ENCODE results near the gene C6orf47.

The C6orf47 gene

GRCh38 chr6:31677955-31678354 lies 17.4 kb upstream of the C6orf47 start:
- Histone ChIP-seq H2BK120ac (ENCODE audit: insufficient read depth, low read length, poor library complexity) (no peak overlapping the region), H3K18ac (ENCODE audit: low read length) (no peak overlapping the region), H3K4ac (ENCODE audit: low read depth, low read length) (no peak overlapping the region), H3K27me3 (ENCODE audit: insufficient read depth, low read length) (no peaks in the 10 kb centered on the region), H3K9ac (ENCODE audit: low read length) (no peak overlapping the region), H3K27ac (ENCODE audit: low read depth, low read length) (no peak overlapping the region), H3K4me2 (ENCODE audit: low read length) (no peak overlapping the region), H4K12ac (ENCODE audit: low read depth, low read length) (no peak overlapping the region), H3K4me1 (ENCODE audit: control insufficient read depth in 1 of 2, insufficient read depth in 2 of 2, low read length in 2 of 2) (peaks cover 3 to 6% of the 10 kb centered on the region in 2 experiments), H3K23ac (ENCODE audit: low read length) (no peak overlapping the region), H3K79me2 (ENCODE audit: control insufficient read depth, insufficient read depth, low read length, poor library complexity) (peaks cover 2% of the 10 kb centered on the region), H2AK5ac (ENCODE audit: low read length) (no peak overlapping the region), H2BK5ac (ENCODE audit: low read depth, low read length, poor library complexity) (no peak overlapping the region), H4K91ac (ENCODE audit: low read depth, low read length) (no peak overlapping the region), H4K8ac (ENCODE audit: low read depth, low read length) (no peak overlapping the region), H3K4me3 (ENCODE audit: low read depth, low read length) (no peak overlapping the region), H3K79me1 (ENCODE audit: low read length) (peaks cover 3% of the 10 kb centered on the region), H2BK12ac (ENCODE audit: low read length) (no peak overlapping the region), H3K9me3 (ENCODE audit: insufficient read depth, low read depth, low read length) (no peaks in the 10 kb centered on the region), H2AFZ (ENCODE audit: insufficient read depth, low read length, poor library complexity) (no peak overlapping the region), H3K14ac (ENCODE audit: low read length) (no peak overlapping the region), H3K36me3 (ENCODE audit: control insufficient read depth in 1 of 2, insufficient read depth in 2 of 2, low read length in 2 of 2) (peaks cover 5 to 8% of the 10 kb centered on the region in 2 experiments)
- no peak for DNase-seq
- WGBS (ENCODE audit: extremely low coverage, insufficient coverage, insufficient read length), result no CpG with 5 or more reads among the region's 8 CpGs

- no peaks in the 10 kb centered on the region for H3K27me3 ChIP-seq (ENCODE audit: insufficient read depth, low read length)
- H3K79me2 ChIP-seq (ENCODE audit: control insufficient read depth, insufficient read depth, low read length, poor library complexity), result peaks cover 2% of the 10 kb centered on the region
- H3K18ac ChIP-seq (ENCODE audit: low read length), result no peak overlapping the region
- peaks cover 3% of the 10 kb centered on the region for H3K79me1 ChIP-seq (ENCODE audit: low read length)
- H3K4me2 ChIP-seq (ENCODE audit: low read length), result no peak overlapping the region
- WGBS (ENCODE audit: extremely low coverage, insufficient coverage, insufficient read length), result no CpG with 5 or more reads among the region's 6 CpGs
- no peak overlapping the region for H2BK12ac ChIP-seq (ENCODE audit: low read length)
- H2BK5ac ChIP-seq (ENCODE audit: low read depth, low read length, poor library complexity), result no peak overlapping the region
- H3K23ac ChIP-seq (ENCODE audit: low read length), result no peak overlapping the region
- no peak for DNase-seq
- no peaks in the 10 kb centered on the region for H3K9me3 ChIP-seq (ENCODE audit: insufficient read depth, low read depth, low read length)
- no peak overlapping the region for H2AK5ac ChIP-seq (ENCODE audit: low read length)
- H3K9ac ChIP-seq (ENCODE audit: low read length), result no peak overlapping the region
- no peak overlapping the region for H3K27ac ChIP-seq (ENCODE audit: low read depth, low read length)
- no peak overlapping the region for H3K4me3 ChIP-seq (ENCODE audit: low read depth, low read length)
- no peak overlapping the region for H4K12ac ChIP-seq (ENCODE audit: low read depth, low read length)
- H2AFZ ChIP-seq (ENCODE audit: insufficient read depth, low read length, poor library complexity), result no peak overlapping the region
- H4K91ac ChIP-seq (ENCODE audit: low read depth, low read length), result no peak overlapping the region
- no peak overlapping the region for H3K4ac ChIP-seq (ENCODE audit: low read depth, low read length)
- H4K8ac ChIP-seq (ENCODE audit: low read depth, low read length), result no peak overlapping the region
- H2BK120ac ChIP-seq (ENCODE audit: insufficient read depth, low read length, poor library complexity), result no peak overlapping the region
- peaks cover 13 to 15% of the 10 kb centered on the region in 2 experiments for H3K36me3 ChIP-seq (ENCODE audit: control insufficient read depth in 1 of 2, insufficient read depth in 2 of 2, low read length in 2 of 2)
- H3K14ac ChIP-seq (ENCODE audit: low read length), result no peak overlapping the region
- peaks cover 3 to 6% of the 10 kb centered on the region in 2 experiments for H3K4me1 ChIP-seq (ENCODE audit: control insufficient read depth in 1 of 2, insufficient read depth in 2 of 2, low read length in 2 of 2)
Measured at GRCh38 chr6:31676904-31677303, 16.3 kb upstream of the C6orf47 start.

GRCh38 chr6:31676322-31676903 lies 15.8 kb upstream of the C6orf47 start:
- peaks cover 18 to 20% of the 10 kb centered on the region in 2 experiments for H3K36me3 ChIP-seq (ENCODE audit: control insufficient read depth in 1 of 2, insufficient read depth in 2 of 2, low read length in 2 of 2)
- no peak overlapping the region for H3K14ac ChIP-seq (ENCODE audit: low read length)
- no peaks in the 10 kb centered on the region for H3K9me3 ChIP-seq (ENCODE audit: insufficient read depth, low read depth, low read length)
- peaks cover 2% of the 10 kb centered on the region for H3K79me2 ChIP-seq (ENCODE audit: control insufficient read depth, insufficient read depth, low read length, poor library complexity)
- H3K18ac ChIP-seq (ENCODE audit: low read length), result no peak overlapping the region
- H2BK12ac ChIP-seq (ENCODE audit: low read length), result no peak overlapping the region
- no peak overlapping the region for H3K4me2 ChIP-seq (ENCODE audit: low read length)
- H2BK120ac ChIP-seq (ENCODE audit: insufficient read depth, low read length, poor library complexity), result no peak overlapping the region
- no peak overlapping the region for H4K91ac ChIP-seq (ENCODE audit: low read depth, low read length)
- peaks cover 3% of the 10 kb centered on the region in 2 experiments for H3K4me1 ChIP-seq (ENCODE audit: control insufficient read depth in 1 of 2, insufficient read depth in 2 of 2, low read length in 2 of 2)
- H4K8ac ChIP-seq (ENCODE audit: low read depth, low read length), result no peak overlapping the region
- H2AFZ ChIP-seq (ENCODE audit: insufficient read depth, low read length, poor library complexity), result no peak overlapping the region
- no peak overlapping the region for H2AK5ac ChIP-seq (ENCODE audit: low read length)
- peaks cover 3% of the 10 kb centered on the region for H3K79me1 ChIP-seq (ENCODE audit: low read length)
- no peak overlapping the region for H3K23ac ChIP-seq (ENCODE audit: low read length)
- no peak overlapping the region for H4K12ac ChIP-seq (ENCODE audit: low read depth, low read length)
- no peak overlapping the region for H3K4me3 ChIP-seq (ENCODE audit: low read depth, low read length)
- no peak for DNase-seq
- H3K9ac ChIP-seq (ENCODE audit: low read length), result no peak overlapping the region
- no peak overlapping the region for H2BK5ac ChIP-seq (ENCODE audit: low read depth, low read length, poor library complexity)
- H3K4ac ChIP-seq (ENCODE audit: low read depth, low read length), result no peak overlapping the region
- no peaks in the 10 kb centered on the region for H3K27me3 ChIP-seq (ENCODE audit: insufficient read depth, low read length)
- no peak overlapping the region for H3K27ac ChIP-seq (ENCODE audit: low read depth, low read length)
- WGBS (ENCODE audit: extremely low coverage, insufficient coverage, insufficient read length), result no CpG with 5 or more reads among the region's 4 CpGs

- no peak within 1 kb of the TSS for H3K4me2 ChIP-seq (ENCODE audit: low read length)
- no peak within 1 kb of the TSS for H3K18ac ChIP-seq (ENCODE audit: low read length)
- no peak within 1 kb of the TSS for H3K14ac ChIP-seq (ENCODE audit: low read length)
- no peak within 1 kb of the TSS for H3K27ac ChIP-seq (ENCODE audit: low read depth, low read length)
- peaks cover 12% of the 10 kb centered on the region for H3K79me1 ChIP-seq (ENCODE audit: low read length)
- 100% methylated on average over 2 of the region's 8 CpGs for WGBS (ENCODE audit: extremely low coverage, insufficient coverage, insufficient read length)
- H3K9me3 ChIP-seq (ENCODE audit: insufficient read depth, low read depth, low read length), result no peaks in the 10 kb centered on the region
- peaks cover 11% of the 10 kb centered on the region for H3K79me2 ChIP-seq (ENCODE audit: control insufficient read depth, insufficient read depth, low read length, poor library complexity)
- no peak within 1 kb of the TSS for H4K8ac ChIP-seq (ENCODE audit: low read depth, low read length)
- H3K4ac ChIP-seq (ENCODE audit: low read depth, low read length), result no peak within 1 kb of the TSS
- peak within 1 kb of the TSS; percentile 28 for H3K9ac ChIP-seq (ENCODE audit: low read length)
- no peak within 1 kb of the TSS for H3K23ac ChIP-seq (ENCODE audit: low read length)
- H3K27me3 ChIP-seq (ENCODE audit: insufficient read depth, low read length), result no peaks in the 10 kb centered on the region
- H2BK120ac ChIP-seq (ENCODE audit: insufficient read depth, low read length, poor library complexity), result no peak within 1 kb of the TSS
- no peak within 1 kb of the TSS for H4K12ac ChIP-seq (ENCODE audit: low read depth, low read length)
- no peak within 1 kb of the TSS for H2AFZ ChIP-seq (ENCODE audit: insufficient read depth, low read length, poor library complexity)
- no peak within 1 kb of the TSS for H2AK5ac ChIP-seq (ENCODE audit: low read length)
- no peak within 1 kb of the TSS for H4K91ac ChIP-seq (ENCODE audit: low read depth, low read length)
- peaks cover 53 to 62% of the 10 kb centered on the region in 2 experiments for H3K36me3 ChIP-seq (ENCODE audit: control insufficient read depth in 1 of 2, insufficient read depth in 2 of 2, low read length in 2 of 2)
- DNase-seq, result no peak
- H3K4me3 ChIP-seq (ENCODE audit: low read depth, low read length), result no peak within 1 kb of the TSS
- no peak within 1 kb of the TSS for H2BK5ac ChIP-seq (ENCODE audit: low read depth, low read length, poor library complexity)
- H2BK12ac ChIP-seq (ENCODE audit: low read length), result no peak within 1 kb of the TSS
- peaks cover 2 to 5% of the 10 kb centered on the region in 2 experiments for H3K4me1 ChIP-seq (ENCODE audit: control insufficient read depth in 1 of 2, insufficient read depth in 2 of 2, low read length in 2 of 2)
Measured at GRCh38 chr6:31669676-31670075, 9.1 kb upstream of the C6orf47 start, which contains the start of gene LY6G5B. Gene LY6G5B (plus strand): TSS chr6:31669976. CDS start chr6:31670951, 975 bp downstream.
